A549 treated with RU486 at 1 μM for 4 hours (cell line): ENCODE results near the gene ARHGAP10. TPM values are rescaled to one million over a fixed set of nuclear protein-coding genes. Genes with fewer than 3 reads are reported as not detected.

Experiments used
- total RNA-seq: library from RNA; stranded (reverse); fragments of 200-300 nt; extraction: Qiagen RNA extraction; gene quantifications from 5 replicates; pipeline ENCODE4 v1.2.3, GENCODE V29; 2022; ENCODE audit warnings: low read depth

Gene ARHGAP10
- total RNA-seq, result 14.4 to 16.7 TPM (median 15.6 TPM) in 5 replicates

DNA sequence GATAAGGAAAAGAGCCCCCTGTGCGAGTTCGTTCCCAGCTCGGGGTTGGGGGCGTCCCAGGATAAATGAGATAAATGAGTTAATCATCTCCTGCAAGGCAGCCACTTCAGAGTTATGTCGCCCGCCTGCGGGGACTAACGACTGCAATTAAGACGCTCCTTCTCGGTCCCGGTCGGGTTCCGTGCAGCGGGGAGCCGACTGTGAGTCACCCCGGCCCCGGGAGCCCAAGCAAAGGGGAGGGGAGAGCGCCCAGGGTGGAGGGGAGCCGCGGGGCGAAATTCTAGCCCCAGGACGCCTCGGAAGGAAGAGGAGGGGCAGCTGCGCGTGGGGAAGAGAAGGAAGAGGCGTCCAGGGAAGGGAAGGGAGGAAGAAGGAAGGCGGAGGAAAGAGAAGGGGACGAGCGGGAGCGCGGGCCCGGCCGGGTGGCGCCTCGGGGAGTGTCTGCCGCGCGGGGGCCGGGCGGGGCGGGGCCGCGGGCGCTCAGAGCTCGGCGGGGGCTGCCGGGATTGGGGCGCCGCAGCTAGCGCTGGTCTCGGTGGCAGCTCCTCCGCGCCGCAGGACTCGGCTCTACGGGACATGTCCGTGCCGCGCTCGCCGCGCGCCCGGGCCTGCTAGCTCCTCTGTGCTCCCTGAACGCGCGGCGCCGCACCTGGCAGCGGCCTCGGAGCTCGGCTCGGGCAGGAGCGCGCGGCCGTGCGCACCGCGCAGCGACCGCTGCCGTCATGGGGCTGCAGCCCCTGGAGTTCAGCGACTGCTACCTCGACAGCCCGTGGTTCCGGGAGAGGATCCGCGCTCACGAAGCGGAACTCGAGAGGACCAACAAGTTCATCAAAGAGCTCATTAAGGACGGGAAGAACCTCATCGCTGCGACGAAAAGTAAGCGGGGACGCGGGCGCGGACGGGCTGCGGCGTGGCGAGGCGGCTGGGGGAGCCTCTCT, at the start of gene ARHGAP10:
TSS of gene ARHGAP10 (plus strand) at position 509 of the 938 bp plus-strand sequence. CDS start at position 723, 214 bp downstream.

DNA sequence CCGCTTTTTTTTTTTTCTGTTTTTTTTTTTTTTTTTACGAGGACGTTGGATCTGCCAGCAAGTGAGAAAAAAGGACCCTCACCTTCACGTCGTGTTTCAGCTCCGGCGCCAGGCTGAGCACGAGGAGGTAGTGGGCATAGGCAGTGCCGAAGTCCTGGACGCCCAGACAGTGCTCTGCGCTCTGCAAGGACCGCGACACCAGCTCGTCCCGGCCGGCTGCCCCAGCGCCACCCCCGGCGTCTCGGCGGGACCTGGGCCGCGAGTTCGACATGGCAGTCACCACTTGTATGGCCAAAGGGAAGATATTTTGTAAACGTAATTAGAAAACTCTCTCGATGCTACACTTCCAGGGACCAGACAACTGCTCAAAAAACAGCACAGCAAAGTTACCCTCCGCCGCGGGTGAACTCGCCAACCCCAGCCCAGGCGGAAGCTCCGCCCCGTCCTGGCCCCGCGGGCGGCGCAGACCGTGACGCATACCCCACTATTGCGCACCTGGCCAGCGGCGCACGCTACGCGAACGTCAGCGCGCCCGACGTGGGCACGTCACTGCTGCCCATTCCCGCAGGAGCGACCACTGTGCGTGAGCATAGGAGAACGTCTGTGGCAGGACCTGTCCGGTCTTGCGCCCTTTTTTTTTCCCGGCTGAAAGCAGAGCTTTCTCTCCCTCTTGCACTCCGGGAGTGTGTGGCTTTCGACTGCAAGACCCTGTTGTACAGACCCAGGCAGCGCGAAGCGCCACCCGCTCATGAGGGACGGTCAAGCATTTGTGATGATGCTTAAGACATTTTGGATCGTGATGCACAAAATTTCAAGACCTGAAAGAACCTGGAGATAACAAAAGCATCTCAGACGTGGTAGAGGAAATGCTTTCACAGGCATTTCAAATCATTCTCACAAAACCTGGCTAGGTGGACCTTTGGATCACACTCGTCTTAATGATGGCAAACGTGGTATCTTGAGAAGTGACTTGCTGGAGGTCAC, 47.9 kb upstream of the ARHGAP10 start, which contains the start of gene PRMT9:
TSS of gene PRMT9 (minus strand) at position 447 of the 984 bp plus-strand sequence. CDS start at position 271, 176 bp downstream.

Other genes starting within 250 kb of the ARHGAP10 start
- 17.6 to 22.7 TPM (median 21.3 TPM) in 5 replicates for gene TMEM184C, start 114.7 kb upstream of the ARHGAP10 start, total RNA-seq
- 1.7 to 3.6 TPM (median 2.9 TPM) in 5 replicates for gene PRMT9, start 47.9 kb upstream of the ARHGAP10 start, total RNA-seq